ENCODE results near the gene PIGQ. TPM values are rescaled to one million over a fixed set of nuclear protein-coding genes. Genes with fewer than 3 reads are reported as not detected.
A peak's percentile ranks its signal among the peaks of the same experiment; 100 is the strongest.

PIGQ gene
- total RNA-seq, 2 donors from 2014 or later = 25.6 to 59.3 TPM

DNA sequence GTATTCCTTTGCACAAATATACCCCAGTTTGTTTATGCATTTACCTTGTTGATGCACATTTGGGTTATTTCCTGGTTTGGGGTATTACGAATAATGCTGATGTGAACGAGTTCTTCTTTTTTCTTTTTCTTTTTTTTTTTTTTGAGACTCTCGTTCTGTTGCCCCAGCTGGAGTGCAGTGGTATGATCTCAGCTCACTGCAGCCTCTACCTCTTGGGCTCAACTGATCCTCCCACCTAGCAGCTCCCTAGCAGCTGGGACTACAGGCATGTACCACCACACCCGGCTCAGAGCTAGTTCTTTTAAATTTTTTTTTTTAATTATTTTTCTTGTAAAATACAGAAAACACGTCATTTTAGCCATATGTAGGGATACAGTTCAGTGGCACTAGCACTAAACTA, 34.2 kb downstream of the PIGQ start:
- Histone ChIP-seq H3K4me3 (no peak overlapping the region), H3K36me3 (no peaks in the 10 kb centered on the region), H3K9ac (ENCODE audit: low read depth in 2 of 2, low read length in 2 of 2) (no peak overlapping the region), H3K9me3 (no peaks in the 10 kb centered on the region), H3K27ac (no peak overlapping the region), H3K4me1 (no peaks in the 10 kb centered on the region), H3K27me3 (no peaks in the 10 kb centered on the region)
- TF ChIP-seq, protein P1, sequence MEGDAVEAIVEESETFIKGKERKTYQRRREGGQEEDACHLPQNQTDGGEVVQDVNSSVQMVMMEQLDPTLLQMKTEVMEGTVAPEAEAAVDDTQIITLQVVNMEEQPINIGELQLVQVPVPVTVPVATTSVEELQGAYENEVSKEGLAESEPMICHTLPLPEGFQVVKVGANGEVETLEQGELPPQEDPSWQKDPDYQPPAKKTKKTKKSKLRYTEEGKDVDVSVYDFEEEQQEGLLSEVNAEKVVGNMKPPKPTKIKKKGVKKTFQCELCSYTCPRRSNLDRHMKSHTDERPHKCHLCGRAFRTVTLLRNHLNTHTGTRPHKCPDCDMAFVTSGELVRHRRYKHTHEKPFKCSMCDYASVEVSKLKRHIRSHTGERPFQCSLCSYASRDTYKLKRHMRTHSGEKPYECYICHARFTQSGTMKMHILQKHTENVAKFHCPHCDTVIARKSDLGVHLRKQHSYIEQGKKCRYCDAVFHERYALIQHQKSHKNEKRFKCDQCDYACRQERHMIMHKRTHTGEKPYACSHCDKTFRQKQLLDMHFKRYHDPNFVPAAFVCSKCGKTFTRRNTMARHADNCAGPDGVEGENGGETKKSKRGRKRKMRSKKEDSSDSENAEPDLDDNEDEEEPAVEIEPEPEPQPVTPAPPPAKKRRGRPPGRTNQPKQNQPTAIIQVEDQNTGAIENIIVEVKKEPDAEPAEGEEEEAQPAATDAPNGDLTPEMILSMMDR (IDR thresholded peaks at IDR 0.05) = no peak
- DNase-seq = no peak
- intact Hi-C loops (cut with DNase I) = no loop called here

DNA sequence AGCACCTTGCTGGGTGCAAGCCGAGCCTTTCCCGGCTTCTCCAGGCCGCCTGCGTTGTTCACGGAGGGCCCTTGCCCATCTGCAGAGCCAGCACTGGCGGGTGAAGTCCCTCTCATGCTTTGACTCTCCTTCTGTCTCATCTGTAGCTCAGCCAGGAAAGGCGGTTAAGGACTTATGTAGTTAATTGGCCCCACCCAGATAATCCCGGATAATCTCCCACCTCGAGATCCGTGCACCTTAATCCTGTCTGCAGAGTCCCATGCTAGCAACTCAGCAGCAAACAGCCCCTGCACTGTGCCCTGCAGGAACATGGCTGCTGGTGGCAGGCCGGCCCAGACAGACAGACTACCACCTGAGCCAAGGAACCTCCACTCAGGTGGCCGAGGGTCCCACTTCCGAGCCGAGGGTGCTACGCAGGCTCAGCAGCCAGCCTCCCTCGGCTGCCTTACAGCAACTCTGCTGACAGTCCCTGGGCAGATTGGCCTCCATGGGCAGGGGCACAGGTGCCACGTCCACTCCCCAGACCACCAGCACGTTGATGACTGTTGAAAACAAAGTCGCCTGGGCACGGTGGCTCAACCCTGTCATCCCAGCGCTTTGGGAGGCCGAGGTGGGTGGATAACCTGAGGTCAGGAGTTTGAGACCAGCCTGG, 37.0 kb downstream of the PIGQ start:
- no peaks in the 10 kb centered on the region for H3K27me3 ChIP-seq
- H3K9ac ChIP-seq (ENCODE audit: low read depth in 2 of 2, low read length in 2 of 2) = no peak overlapping the region
- TF ChIP-seq, protein P1 (IDR thresholded peaks at IDR 0.05) = no peak
- no peak overlapping the region for H3K27ac ChIP-seq
- no peak overlapping the region for H3K4me3 ChIP-seq
- no peak for DNase-seq
- H3K9me3 ChIP-seq = no peaks in the 10 kb centered on the region
- intact Hi-C loops (cut with DNase I) = no loop called here
- H3K36me3 ChIP-seq = no peaks in the 10 kb centered on the region
- no peaks in the 10 kb centered on the region for H3K4me1 ChIP-seq

DNA sequence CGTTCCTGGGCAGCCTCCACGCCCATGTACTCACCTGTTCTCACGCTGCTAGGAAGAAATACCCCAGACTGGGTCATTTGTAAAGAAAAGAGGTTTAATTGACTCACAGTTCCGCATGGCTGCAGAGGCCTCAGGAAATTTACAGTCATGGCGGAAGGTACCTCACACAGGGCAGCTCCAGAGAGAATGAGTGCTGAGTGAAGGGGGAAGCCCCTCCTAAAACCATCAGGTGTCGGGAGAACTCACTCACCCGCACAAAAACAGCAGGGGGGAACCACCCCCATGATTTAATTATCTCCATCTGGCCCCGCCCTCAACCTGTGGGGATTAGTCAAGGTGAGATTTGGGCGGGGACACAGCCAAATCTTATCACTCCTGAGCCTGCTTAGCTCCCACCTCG, 38.3 kb downstream of the PIGQ start:
- no peaks in the 10 kb centered on the region for H3K9me3 ChIP-seq
- H3K4me1 ChIP-seq = no peaks in the 10 kb centered on the region
- H3K36me3 ChIP-seq = no peaks in the 10 kb centered on the region
- no peaks in the 10 kb centered on the region for H3K27me3 ChIP-seq
- no peak overlapping the region for H3K9ac ChIP-seq (ENCODE audit: low read depth in 2 of 2, low read length in 2 of 2)
- TF ChIP-seq, protein P1 (IDR thresholded peaks at IDR 0.05) = no peak
- H3K27ac ChIP-seq = no peak overlapping the region
- intact Hi-C loops (cut with DNase I) = no loop called here
- no peak for DNase-seq
- no peak overlapping the region for H3K4me3 ChIP-seq

DNA sequence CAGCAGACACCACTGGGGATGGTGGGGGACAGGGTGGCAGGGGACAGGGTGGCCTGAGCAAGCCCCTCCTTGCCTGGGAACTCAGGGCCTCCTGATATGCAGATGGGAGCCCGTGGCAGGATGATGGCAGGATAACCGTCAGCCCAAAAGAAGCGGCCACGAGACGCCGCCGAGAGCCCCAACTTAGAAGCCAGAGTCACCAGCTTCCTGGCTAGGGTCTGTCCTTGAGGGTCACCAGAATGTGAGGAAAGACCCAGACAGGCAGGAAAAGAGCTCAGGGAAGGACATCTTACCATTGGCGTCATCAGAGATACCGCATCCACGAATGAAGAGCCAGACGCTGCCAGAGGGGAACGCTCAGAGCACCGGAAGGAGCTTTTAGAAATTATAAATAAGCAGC, 39.5 kb downstream of the PIGQ start:
- no peak for DNase-seq
- TF ChIP-seq, protein P1 (IDR thresholded peaks at IDR 0.05) = no peak
- no peaks in the 10 kb centered on the region for H3K36me3 ChIP-seq
- no peak overlapping the region for H3K4me3 ChIP-seq
- H3K4me1 ChIP-seq = no peaks in the 10 kb centered on the region
- H3K27me3 ChIP-seq = no peaks in the 10 kb centered on the region
- no peak overlapping the region for H3K27ac ChIP-seq
- H3K9me3 ChIP-seq = no peaks in the 10 kb centered on the region
- intact Hi-C loops (cut with DNase I) = no loop called here
- no peak overlapping the region for H3K9ac ChIP-seq (ENCODE audit: low read depth in 2 of 2, low read length in 2 of 2)

DNA sequence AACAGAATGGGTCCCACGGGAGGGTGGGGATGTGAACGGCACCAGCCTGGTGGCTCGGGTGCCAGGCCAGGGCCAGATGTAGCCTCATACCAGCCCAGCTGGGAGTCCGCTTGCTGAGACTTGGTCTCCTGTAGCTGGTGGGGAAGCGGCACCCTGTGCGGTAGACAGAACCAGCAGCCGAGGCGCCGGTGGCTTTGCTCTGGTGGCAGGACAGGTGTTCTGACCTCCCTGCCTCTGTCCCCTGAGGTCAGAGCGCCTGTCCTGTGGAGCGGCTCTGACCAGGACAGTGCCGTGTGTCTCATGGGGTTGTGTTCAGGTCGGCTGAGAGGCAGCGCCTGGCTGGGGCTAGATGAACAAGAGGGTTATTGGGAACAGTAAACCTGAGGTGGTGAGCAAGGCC, 40.2 kb downstream of the PIGQ start:
- TF ChIP-seq, protein P1 (IDR thresholded peaks at IDR 0.05) = no peak
- Histone ChIP-seq H3K9ac (ENCODE audit: low read depth in 2 of 2, low read length in 2 of 2) (peak overlapping the region in 1 of 2 donors; percentile 43), H3K27ac (no peak overlapping the region), H3K9me3 (no peaks in the 10 kb centered on the region), H3K36me3 (no peaks in the 10 kb centered on the region), H3K27me3 (no peaks in the 10 kb centered on the region), H3K4me1 (no peaks in the 10 kb centered on the region), H3K4me3 (no peak overlapping the region)
- DNase-seq = no peak
- intact Hi-C loops (cut with DNase I) = no loop called here

Data from colonic mucosa (tissue), 4 donors.